Measurements from ENCODE around the gene SCAMP2. TPM values are rescaled to one million over a fixed set of nuclear protein-coding genes. Genes with fewer than 3 reads are reported as not detected.

The SCAMP2 gene
- total RNA-seq, 1 donor from 2014 or later, result 56.4 TPM

DNA sequence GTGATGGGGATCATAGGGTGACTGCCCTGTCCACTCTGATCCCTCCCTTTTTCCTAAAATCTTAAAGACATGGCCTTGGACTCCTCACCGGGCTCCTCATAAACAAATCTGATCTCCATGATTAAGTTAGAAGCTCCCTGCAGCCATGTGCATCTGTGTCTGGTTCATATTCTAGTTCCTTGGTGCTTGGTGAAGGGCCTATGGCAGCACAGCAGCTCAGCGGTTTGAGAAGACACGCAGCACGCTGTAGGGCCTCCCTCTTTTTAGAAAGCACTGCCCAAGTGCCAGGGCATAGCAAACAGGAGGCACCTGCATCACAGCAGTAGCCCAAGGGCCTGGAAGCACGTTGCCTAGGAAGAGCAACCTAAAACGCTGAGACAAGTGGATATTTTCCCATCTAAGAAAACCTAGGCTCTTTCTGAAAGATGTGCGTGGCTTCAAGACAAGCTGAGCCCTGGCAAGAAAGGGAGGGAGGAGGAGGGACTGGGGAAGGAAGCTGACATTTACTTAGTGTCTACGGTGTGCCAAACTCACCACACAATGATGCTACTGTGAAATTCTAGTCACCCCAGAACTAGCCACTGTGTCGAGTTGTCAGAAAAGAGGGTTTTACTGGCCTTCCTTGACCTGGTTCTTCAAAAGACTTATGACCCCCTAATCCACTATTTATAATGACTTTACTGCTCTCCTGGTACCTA is 15.3 kb downstream of the SCAMP2 start:
- no peak for DNase-seq (ENCODE audit: low read depth)
- Mint-ChIP-seq H3K9me3 (ENCODE audit: unreplicated experiment) (no peaks in the 10 kb centered on the region), H3K27ac (ENCODE audit: unreplicated experiment) (no peak overlapping the region), H3K27me3 (ENCODE audit: low read depth, unreplicated experiment) (no peaks in the 10 kb centered on the region), H3K36me3 (ENCODE audit: low read depth, unreplicated experiment) (peaks cover 4% of the 10 kb centered on the region), H3K4me3 (ENCODE audit: unreplicated experiment) (no peak overlapping the region), H3K4me1 (ENCODE audit: low read depth, unreplicated experiment) (peaks cover 2% of the 10 kb centered on the region)
- Histone ChIP-seq H3K4me1 (ENCODE audit: insufficient read depth, low read length) (no peaks in the 10 kb centered on the region), H3K9ac (ENCODE audit: low read length) (no peak overlapping the region), H3K27me3 (ENCODE audit: insufficient read depth, low read length) (no peaks in the 10 kb centered on the region), H3K36me3 (ENCODE audit: insufficient read depth, low read length) (no peaks in the 10 kb centered on the region), H4K20me1 (ENCODE audit: insufficient read depth, low read length) (peaks cover 59% of the 10 kb centered on the region), H3K4me2 (ENCODE audit: low read length) (no peak overlapping the region), H3K9me3 (ENCODE audit: insufficient read depth, low read depth, low read length) (no peaks in the 10 kb centered on the region), H3K79me2 (ENCODE audit: insufficient read depth, low read length) (peaks cover 36% of the 10 kb centered on the region), H2AFZ (ENCODE audit: low read depth, low read length) (no peak overlapping the region), H3K4me3 (ENCODE audit: insufficient read depth, low read depth, low read length) (no peak overlapping the region), H3K27ac (ENCODE audit: low read depth, low read length) (no peak overlapping the region)
- no peak for TF ChIP-seq EZH2 (IDR thresholded peaks at IDR 0.05; ENCODE audit: insufficient read depth, low read length)
- TF ChIP-seq, protein P1, sequence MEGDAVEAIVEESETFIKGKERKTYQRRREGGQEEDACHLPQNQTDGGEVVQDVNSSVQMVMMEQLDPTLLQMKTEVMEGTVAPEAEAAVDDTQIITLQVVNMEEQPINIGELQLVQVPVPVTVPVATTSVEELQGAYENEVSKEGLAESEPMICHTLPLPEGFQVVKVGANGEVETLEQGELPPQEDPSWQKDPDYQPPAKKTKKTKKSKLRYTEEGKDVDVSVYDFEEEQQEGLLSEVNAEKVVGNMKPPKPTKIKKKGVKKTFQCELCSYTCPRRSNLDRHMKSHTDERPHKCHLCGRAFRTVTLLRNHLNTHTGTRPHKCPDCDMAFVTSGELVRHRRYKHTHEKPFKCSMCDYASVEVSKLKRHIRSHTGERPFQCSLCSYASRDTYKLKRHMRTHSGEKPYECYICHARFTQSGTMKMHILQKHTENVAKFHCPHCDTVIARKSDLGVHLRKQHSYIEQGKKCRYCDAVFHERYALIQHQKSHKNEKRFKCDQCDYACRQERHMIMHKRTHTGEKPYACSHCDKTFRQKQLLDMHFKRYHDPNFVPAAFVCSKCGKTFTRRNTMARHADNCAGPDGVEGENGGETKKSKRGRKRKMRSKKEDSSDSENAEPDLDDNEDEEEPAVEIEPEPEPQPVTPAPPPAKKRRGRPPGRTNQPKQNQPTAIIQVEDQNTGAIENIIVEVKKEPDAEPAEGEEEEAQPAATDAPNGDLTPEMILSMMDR (IDR thresholded peaks at IDR 0.05; ENCODE audit: insufficient read depth, low read depth, low read length), result no peak
- FAIRE-seq, result no peak

DNA sequence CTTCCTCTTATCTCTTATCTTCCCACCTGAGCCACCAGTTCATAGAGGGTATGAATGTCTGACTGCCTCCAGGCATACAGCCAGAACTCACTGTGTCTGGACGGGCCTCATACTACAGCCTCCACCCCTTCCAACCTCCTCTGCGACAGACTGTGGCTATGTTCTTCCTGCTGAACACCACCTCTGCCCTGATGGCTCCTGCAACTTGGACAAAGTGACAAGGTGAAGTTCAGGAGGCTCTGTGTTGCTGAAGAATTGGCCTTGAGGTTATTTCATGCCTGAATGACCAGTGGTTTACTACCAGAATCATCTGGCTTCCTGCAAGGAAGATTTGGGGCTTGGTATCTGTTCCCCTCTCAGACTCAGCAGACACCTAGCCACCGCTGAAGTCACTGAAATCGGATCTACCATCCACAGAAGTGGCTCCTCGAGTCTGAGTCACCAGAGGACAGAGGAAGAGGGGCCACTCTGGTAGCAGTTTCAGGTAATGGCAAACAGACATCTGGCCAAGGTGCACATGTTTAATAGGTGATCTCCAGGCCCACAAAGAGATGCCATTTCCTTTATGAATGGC is 16.0 kb downstream of the SCAMP2 start:
- no peak overlapping the region for H3K27ac Mint-ChIP-seq (ENCODE audit: unreplicated experiment)
- no peak overlapping the region for H3K4me2 ChIP-seq (ENCODE audit: low read length)
- H3K27me3 Mint-ChIP-seq (ENCODE audit: low read depth, unreplicated experiment), result no peaks in the 10 kb centered on the region
- peaks cover 4% of the 10 kb centered on the region for H3K36me3 ChIP-seq (ENCODE audit: insufficient read depth, low read length)
- H3K9me3 ChIP-seq (ENCODE audit: insufficient read depth, low read depth, low read length), result no peaks in the 10 kb centered on the region
- no peak overlapping the region for H3K4me3 ChIP-seq (ENCODE audit: insufficient read depth, low read depth, low read length)
- H3K4me3 Mint-ChIP-seq (ENCODE audit: unreplicated experiment), result no peak overlapping the region
- H3K4me1 Mint-ChIP-seq (ENCODE audit: low read depth, unreplicated experiment), result peaks cover 2% of the 10 kb centered on the region
- H3K9me3 Mint-ChIP-seq (ENCODE audit: unreplicated experiment), result no peaks in the 10 kb centered on the region
- FAIRE-seq, result no peak
- TF ChIP-seq, protein P1 (IDR thresholded peaks at IDR 0.05; ENCODE audit: insufficient read depth, low read depth, low read length), result no peak
- TF ChIP-seq EZH2 (IDR thresholded peaks at IDR 0.05; ENCODE audit: insufficient read depth, low read length), result no peak
- no peak overlapping the region for H3K27ac ChIP-seq (ENCODE audit: low read depth, low read length)
- H2AFZ ChIP-seq (ENCODE audit: low read depth, low read length), result no peak overlapping the region
- H3K36me3 Mint-ChIP-seq (ENCODE audit: low read depth, unreplicated experiment), result peaks cover 6% of the 10 kb centered on the region
- no peaks in the 10 kb centered on the region for H3K27me3 ChIP-seq (ENCODE audit: insufficient read depth, low read length)
- H3K9ac ChIP-seq (ENCODE audit: low read length), result no peak overlapping the region
- H3K79me2 ChIP-seq (ENCODE audit: insufficient read depth, low read length), result peaks cover 36% of the 10 kb centered on the region
- DNase-seq (ENCODE audit: low read depth), result no peak
- peaks cover 55% of the 10 kb centered on the region for H4K20me1 ChIP-seq (ENCODE audit: insufficient read depth, low read length)
- no peaks in the 10 kb centered on the region for H3K4me1 ChIP-seq (ENCODE audit: insufficient read depth, low read length)

DNA sequence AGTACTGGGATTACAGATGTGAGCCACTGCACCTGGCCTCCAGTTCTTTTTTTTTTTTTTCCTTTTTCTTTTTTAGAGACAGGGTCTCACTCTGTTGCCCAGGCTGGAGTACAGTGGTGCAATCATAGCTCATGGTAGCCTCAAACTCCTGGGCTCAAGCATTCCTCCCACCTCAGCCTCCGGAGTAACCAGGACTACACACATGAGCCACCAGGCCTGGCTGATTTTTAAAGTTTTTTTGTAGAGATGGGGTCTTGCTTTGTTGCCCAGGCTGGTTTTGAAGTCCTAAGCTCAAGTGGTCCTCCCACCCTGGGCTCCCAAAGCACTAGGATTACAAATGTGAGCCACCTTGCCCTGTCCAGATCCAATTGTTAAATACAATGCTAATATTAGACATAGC is 16.6 kb downstream of the SCAMP2 start:
- Histone ChIP-seq H3K27me3 (ENCODE audit: insufficient read depth, low read length) (no peaks in the 10 kb centered on the region), H3K36me3 (ENCODE audit: insufficient read depth, low read length) (peaks cover 4% of the 10 kb centered on the region), H3K9ac (ENCODE audit: low read length) (no peak overlapping the region), H4K20me1 (ENCODE audit: insufficient read depth, low read length) (peaks cover 55% of the 10 kb centered on the region), H3K79me2 (ENCODE audit: insufficient read depth, low read length) (peaks cover 36% of the 10 kb centered on the region), H3K27ac (ENCODE audit: low read depth, low read length) (no peak overlapping the region), H3K4me2 (ENCODE audit: low read length) (no peak overlapping the region), H2AFZ (ENCODE audit: low read depth, low read length) (no peak overlapping the region), H3K4me1 (ENCODE audit: insufficient read depth, low read length) (no peaks in the 10 kb centered on the region), H3K9me3 (ENCODE audit: insufficient read depth, low read depth, low read length) (no peaks in the 10 kb centered on the region), H3K4me3 (ENCODE audit: insufficient read depth, low read depth, low read length) (no peak overlapping the region)
- Mint-ChIP-seq H3K4me1 (ENCODE audit: low read depth, unreplicated experiment) (peaks cover 2% of the 10 kb centered on the region), H3K27me3 (ENCODE audit: low read depth, unreplicated experiment) (no peaks in the 10 kb centered on the region), H3K36me3 (ENCODE audit: low read depth, unreplicated experiment) (peaks cover 9% of the 10 kb centered on the region), H3K9me3 (ENCODE audit: unreplicated experiment) (no peaks in the 10 kb centered on the region), H3K27ac (ENCODE audit: unreplicated experiment) (no peak overlapping the region), H3K4me3 (ENCODE audit: unreplicated experiment) (no peak overlapping the region)
- no peak for TF ChIP-seq EZH2 (IDR thresholded peaks at IDR 0.05; ENCODE audit: insufficient read depth, low read length)
- TF ChIP-seq, protein P1 (IDR thresholded peaks at IDR 0.05; ENCODE audit: insufficient read depth, low read depth, low read length), result no peak
- FAIRE-seq (no peak), DNase-seq (ENCODE audit: low read depth) (no peak)

Data from astrocyte (in vitro differentiated cells and primary cell).